ENCODE measurements around the gene MFSD6.

DNA sequence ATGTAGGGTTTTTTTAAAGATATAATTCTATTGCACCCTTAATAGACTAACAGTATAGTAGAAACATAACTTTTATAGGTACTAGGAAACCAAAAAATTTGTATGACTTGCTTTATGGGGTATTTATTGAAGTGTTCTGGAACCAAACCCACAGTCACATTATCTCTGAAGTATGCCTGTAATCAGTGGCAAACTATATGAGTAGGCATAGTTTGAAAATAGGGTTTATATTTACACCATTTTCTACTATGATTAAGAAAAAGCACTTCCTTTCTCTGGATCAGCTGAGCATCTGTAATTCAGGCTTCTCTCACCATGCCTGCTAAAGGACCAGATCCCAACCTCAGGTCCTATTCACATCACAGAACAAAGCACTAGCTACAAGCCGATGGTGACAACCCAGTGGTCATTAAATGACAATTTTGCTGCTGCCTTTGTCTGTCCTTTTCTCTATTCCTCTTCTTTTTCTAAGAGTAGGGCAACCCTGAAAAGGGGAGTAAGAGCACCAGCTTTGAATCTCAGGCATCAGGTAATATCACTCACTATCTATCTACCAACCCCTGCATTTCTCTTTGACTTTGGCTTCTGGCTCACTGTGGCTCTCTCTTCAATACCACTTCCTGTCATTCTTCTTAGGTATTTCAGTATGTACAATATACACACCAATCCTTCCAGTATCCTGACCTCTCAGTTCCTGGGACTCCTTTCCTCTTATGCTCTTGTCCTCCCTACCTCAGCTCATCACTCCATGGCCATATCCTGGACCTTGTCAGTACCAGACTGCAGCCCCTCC, 112.0 kb downstream of the MFSD6 start:
- TF ChIP-seq, protein P1, sequence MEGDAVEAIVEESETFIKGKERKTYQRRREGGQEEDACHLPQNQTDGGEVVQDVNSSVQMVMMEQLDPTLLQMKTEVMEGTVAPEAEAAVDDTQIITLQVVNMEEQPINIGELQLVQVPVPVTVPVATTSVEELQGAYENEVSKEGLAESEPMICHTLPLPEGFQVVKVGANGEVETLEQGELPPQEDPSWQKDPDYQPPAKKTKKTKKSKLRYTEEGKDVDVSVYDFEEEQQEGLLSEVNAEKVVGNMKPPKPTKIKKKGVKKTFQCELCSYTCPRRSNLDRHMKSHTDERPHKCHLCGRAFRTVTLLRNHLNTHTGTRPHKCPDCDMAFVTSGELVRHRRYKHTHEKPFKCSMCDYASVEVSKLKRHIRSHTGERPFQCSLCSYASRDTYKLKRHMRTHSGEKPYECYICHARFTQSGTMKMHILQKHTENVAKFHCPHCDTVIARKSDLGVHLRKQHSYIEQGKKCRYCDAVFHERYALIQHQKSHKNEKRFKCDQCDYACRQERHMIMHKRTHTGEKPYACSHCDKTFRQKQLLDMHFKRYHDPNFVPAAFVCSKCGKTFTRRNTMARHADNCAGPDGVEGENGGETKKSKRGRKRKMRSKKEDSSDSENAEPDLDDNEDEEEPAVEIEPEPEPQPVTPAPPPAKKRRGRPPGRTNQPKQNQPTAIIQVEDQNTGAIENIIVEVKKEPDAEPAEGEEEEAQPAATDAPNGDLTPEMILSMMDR (IDR thresholded peaks at IDR 0.05): no peak
- no peak for TF ChIP-seq POLR2A (IDR thresholded peaks at IDR 0.05)
